ENCODE results near the gene CDC42EP3. TPM values are rescaled to one million over a fixed set of nuclear protein-coding genes. Genes with fewer than 3 reads are reported as not detected.

The CDC42EP3 gene
- total RNA-seq, 3 donors from 2014 or later = 19.5 to 35.7 (median 35.7) TPM

GRCh38 chr2:37622450-37623100 is 48.9 kb downstream of the CDC42EP3 start:
- Histone ChIP-seq H3K4me1 (no peaks in the 10 kb centered on the region), H3K4me3 (no peak overlapping the region), H3K9me3 (no peaks in the 10 kb centered on the region), H3K27ac (no peak overlapping the region), H3K27me3 (no peaks in the 10 kb centered on the region), H3K36me3 (no peaks in the 10 kb centered on the region)
- intact Hi-C loops (cut with DNase I; ENCODE audit: low total_unique reads) = no loop called here
- TF ChIP-seq POLR2A (IDR thresholded peaks at IDR 0.05) (no peak), CTCF (IDR thresholded peaks at IDR 0.05) (no peak), POLR2AphosphoS5 (IDR thresholded peaks at IDR 0.05) (no peak)
- no peak for DNase-seq (ENCODE audit: low spot score in 2 of 2)

- no peak for DNase-seq (ENCODE audit: low spot score in 2 of 2)
- Histone ChIP-seq H3K4me1 (no peaks in the 10 kb centered on the region), H3K36me3 (no peaks in the 10 kb centered on the region), H3K27me3 (no peaks in the 10 kb centered on the region), H3K4me3 (no peak overlapping the region), H3K9me3 (no peaks in the 10 kb centered on the region), H3K27ac (no peak overlapping the region)
- TF ChIP-seq CTCF (IDR thresholded peaks at IDR 0.05) (no peak), POLR2AphosphoS5 (IDR thresholded peaks at IDR 0.05) (no peak), POLR2A (IDR thresholded peaks at IDR 0.05) (no peak)
- intact Hi-C loops (cut with DNase I; ENCODE audit: low total_unique reads) = no loop called here
Measured at GRCh38 chr2:37621199-37621598, 50.2 kb downstream of the CDC42EP3 start.

DNA sequence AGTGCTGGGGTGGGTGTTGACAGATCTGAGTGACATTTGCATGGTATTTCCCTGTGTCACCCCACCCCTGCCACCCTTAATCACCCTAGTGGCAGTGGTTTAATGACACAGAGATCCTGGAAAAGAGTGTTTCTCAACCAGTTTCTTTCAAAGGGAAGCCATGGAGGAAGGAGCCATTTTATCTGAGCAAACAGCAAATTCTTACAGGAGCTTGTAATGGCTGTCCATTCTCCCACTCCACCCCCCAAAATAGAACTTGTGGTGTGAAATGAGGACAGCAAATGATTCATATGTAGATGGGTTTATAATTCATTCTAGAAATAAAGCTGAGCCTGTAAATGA is 51.5 kb downstream of the CDC42EP3 start:
- no peaks in the 10 kb centered on the region for H3K4me1 ChIP-seq
- H3K9me3 ChIP-seq = no peaks in the 10 kb centered on the region
- no peak for DNase-seq (ENCODE audit: low spot score in 2 of 2)
- no peaks in the 10 kb centered on the region for H3K27me3 ChIP-seq
- intact Hi-C loops (cut with DNase I; ENCODE audit: low total_unique reads) = loop anchor here (10.0 kb wide), 1 partner anchor 505 kb away; no protein-coding TSS in a partner anchor
- H3K4me3 ChIP-seq = no peak overlapping the region
- H3K36me3 ChIP-seq = no peaks in the 10 kb centered on the region
- H3K27ac ChIP-seq = no peak overlapping the region
- TF ChIP-seq POLR2AphosphoS5 (IDR thresholded peaks at IDR 0.05) = no peak
- TF ChIP-seq CTCF (IDR thresholded peaks at IDR 0.05) = no peak
- TF ChIP-seq POLR2A (IDR thresholded peaks at IDR 0.05) = no peak

DNA sequence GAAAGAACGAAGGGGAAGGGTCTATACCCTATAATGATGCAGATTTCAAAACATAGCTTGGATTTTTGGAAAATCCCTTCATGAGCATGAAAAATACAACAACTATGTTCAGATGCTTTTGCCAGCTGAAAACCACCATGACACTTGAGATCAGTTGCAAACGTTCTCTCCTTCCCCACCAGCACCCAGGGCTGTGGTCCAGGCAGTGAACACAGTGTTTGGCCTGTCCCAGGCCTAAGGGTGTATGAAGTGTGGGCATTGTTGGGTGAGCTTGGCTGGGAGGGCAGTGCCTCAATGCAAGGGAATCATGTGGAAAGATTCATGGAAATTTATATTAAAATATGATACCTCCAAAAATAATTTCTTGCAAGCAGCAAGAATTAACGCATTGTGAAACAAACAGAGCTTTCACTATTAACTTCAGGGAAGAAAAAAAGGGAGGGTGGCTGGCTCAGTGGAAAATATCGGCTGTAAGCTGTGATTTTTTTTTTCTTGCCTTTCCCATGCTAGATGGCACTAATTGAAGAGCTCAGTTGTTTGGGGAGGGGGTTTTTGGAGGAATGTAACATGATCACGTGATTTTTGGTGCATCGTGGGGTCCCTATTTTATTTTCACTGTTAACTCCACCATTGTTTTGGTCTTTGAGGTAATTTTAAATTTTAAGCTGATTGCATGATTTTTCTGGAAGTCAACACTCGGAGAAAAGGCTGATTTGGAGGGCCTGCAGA is 52.0 kb downstream of the CDC42EP3 start:
- H3K4me3 ChIP-seq = no peak overlapping the region
- no peaks in the 10 kb centered on the region for H3K27me3 ChIP-seq
- no peak for DNase-seq (ENCODE audit: low spot score in 2 of 2)
- no peaks in the 10 kb centered on the region for H3K36me3 ChIP-seq
- intact Hi-C loops (cut with DNase I; ENCODE audit: low total_unique reads) = loop anchor here (10.0 kb wide), 1 partner anchor 505 kb away; no protein-coding TSS in a partner anchor
- no peak overlapping the region for H3K27ac ChIP-seq
- H3K9me3 ChIP-seq = no peaks in the 10 kb centered on the region
- no peak for TF ChIP-seq CTCF (IDR thresholded peaks at IDR 0.05)
- TF ChIP-seq POLR2A (IDR thresholded peaks at IDR 0.05) = no peak
- no peak for TF ChIP-seq POLR2AphosphoS5 (IDR thresholded peaks at IDR 0.05)
- no peaks in the 10 kb centered on the region for H3K4me1 ChIP-seq

GRCh38 chr2:37618326-37618725 is 53.1 kb downstream of the CDC42EP3 start:
- Histone ChIP-seq H3K27me3 (no peaks in the 10 kb centered on the region), H3K36me3 (no peaks in the 10 kb centered on the region), H3K9me3 (no peaks in the 10 kb centered on the region), H3K27ac (no peak overlapping the region), H3K4me1 (no peaks in the 10 kb centered on the region), H3K4me3 (no peak overlapping the region)
- intact Hi-C loops (cut with DNase I; ENCODE audit: low total_unique reads) = loop anchor here (10.0 kb wide), 1 partner anchor 506 kb away; no protein-coding TSS in a partner anchor
- TF ChIP-seq POLR2AphosphoS5 (IDR thresholded peaks at IDR 0.05) (no peak), POLR2A (IDR thresholded peaks at IDR 0.05) (no peak), CTCF (IDR thresholded peaks at IDR 0.05) (no peak)
- no peak for DNase-seq (ENCODE audit: low spot score in 2 of 2)
